GM21390 (cell line): Measurements from ENCODE around the gene SCTR.

Experiments
- ATAC-seq: cut with Tn5 transposase; IDR thresholded peaks from one replicate; pipeline ENCODE4 v1.9.1; 2021; ENCODE audit not compliant: unreplicated experiment

Gene SCTR

DNA sequence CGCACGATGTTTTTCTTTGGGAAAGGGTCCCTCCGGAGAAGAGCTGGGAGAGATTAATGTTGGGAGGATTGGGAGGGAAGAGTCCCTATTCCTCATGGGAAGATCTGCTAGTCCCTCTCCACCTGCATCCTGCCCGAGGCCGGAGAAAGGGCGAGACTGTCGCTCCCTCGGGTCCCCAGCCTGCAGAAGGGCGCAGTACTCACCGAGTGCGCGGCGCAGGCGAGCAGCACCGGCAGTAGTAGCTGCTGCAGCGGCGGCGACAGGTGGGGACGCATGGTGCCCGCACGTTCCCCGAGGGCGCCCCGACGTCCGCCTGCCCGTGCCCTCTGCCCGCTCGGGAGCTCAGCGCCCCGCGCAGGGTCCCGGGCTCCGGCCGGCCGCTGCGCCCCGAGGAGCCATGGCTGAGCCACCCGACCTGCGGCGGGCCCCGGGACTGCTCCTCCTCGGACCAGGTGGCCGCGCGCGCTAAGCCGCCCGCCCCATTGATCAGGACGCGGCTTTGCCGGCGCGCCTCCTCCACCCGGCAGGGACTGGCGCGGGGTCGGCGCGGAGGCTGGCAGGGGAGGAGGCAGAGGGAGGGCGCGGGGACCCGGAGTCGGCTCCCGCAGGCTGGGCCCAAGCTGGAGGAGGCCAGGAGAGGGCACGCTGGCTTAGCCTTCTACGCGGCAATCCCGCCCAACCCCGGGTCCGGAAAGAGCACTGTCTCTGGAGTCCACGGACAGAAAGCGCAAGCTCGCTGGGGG is at the start of gene SCTR:
Gene SCTR (minus strand): TSS at position 532 of the 743 bp plus-strand sequence. CDS start 257 bp downstream, at position 275.
- ATAC-seq: no peak

DNA sequence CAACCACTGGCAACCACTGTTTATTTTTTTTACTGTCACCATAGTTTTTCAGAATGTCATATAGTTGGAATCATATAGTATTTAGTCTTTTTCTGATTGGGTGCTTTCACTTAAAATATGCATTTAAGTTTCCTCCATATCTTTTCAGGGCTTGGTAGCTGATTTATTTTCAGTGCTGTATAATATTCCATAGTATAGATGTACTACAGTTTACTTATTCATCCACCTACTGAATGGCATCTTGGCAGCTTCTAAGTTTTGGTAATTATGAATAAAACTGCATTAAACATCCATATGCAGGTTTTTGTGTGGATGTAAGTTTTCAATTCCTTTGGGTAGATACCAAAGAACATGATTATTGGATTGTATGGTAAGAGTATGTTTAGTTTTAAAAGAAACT is 43.0 kb upstream of the SCTR start:
- ATAC-seq: no peak

DNA sequence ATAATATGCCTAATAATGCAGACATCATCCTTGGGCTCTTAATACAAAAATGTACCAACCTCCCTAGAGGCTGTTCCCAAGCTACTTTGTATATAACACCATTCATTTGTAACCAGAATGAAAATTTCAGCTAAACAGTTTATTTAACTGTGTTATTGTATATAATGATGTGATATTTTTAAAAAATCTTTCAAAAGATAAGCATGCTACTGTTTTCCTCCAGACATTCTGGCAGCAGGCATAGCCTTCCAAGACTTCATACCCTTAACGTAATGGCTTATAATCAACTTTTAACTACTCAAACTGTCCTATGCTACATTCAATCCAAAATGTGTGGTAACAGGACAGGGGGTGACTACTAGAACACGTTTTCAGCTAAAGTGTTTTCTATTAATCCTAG is 41.2 kb upstream of the SCTR start:
- no peak for ATAC-seq

DNA sequence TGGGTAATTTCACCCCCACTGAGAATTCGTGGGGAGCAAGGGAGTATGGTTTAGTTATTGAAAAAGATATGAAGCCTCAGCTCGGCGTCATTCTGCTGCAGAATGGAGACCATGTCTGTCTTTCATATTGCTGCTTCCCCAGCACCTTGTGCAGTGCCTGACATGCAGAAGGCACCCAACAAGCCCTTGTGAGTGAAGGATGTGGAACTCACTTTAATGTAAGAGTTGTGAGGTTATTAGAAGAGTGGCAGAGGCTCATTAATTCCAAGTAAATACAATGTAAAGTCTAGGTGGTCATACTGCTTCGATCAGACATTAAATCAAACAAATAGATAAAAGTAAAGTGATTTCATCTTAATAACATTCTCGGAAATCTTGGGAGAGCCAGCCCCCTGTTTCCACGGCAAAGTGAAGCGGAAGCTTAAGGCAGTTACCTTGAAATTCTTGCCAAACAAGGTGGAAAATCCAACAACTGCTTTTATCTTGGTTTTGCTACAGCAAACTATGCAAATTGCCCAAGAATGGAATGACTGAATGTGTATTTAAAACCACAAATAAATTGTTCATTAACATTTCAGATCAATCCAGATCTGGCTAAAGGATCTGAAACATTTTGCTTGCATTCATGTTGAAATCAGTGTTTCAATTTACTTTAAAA is 29.5 kb upstream of the SCTR start:
- ATAC-seq: no peak

DNA sequence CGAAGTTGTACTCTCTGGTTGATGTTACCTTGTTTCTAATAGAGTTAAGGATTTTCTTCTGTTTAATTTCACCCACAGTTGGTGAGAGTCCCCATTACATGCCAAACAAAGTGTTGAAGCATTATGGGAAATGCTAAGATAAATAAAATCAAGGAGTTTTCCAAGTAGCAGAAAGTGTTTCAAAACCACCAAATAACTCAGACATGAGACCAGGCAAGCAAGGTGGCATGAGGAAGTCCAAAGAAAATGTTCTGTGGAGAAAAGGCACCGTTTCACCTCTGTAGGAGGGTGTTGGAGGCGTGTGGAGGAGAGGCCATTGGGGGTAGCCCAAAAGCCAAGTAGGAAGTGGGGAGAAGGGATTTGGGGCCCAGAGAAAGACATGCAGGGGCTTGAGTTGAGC is 28.6 kb upstream of the SCTR start:
- no peak for ATAC-seq

DNA sequence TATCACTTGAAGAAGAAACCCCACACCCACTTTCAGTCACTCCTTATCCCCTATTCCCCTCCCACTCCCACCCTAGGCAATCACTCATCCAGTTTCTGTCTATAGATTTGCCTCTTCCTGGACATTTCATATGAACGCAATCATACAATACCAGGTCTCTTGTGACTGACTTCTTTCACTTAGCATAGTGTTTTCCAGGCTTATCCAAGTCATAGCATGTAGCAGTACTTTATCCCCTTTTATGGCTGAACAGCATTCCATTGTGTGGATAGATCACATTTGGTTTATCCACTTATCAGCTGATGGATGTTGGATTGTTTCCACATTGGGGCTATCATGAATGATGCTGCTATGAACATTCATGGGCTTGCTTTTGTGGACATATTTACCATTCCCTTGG is 26.6 kb upstream of the SCTR start:
- no peak for ATAC-seq

DNA sequence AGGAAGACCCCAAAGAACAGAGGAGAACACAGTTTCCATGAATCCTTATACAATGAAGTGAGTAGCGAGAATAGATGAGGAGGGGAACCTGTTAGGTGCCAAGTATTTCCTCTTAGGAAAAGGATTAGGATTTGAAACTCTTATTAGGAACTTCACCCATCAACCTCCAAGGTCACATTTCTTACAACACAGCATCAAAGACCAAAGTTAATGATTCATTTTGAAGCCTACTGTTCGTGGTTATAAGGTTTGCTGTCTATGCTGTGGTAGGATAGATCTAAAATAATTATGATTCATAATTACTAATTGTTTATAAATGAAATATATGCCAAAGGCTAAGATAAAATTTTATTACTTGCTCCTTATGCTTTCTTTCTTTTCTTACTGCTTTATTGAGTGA is 26.1 kb upstream of the SCTR start:
- ATAC-seq: no peak

DNA sequence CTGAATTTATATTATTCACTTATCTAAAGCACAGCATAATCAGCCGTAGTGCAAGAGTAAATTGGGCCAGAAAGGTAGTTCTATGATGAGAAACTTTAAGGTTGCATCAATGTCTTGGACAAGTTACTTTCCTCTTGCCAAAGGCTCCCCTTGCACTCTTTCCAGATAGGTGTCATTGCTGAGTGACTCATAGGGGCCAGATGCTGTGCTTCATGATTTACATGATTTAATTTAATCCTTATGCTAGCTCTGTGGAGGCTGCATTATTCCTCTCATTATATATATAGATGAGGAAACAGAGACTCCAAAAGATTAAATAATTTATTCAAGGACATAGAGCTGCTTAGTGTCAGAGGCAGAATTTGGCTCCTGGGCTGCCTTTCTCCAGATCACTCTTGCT is 25.0 kb upstream of the SCTR start:
- no peak for ATAC-seq

DNA sequence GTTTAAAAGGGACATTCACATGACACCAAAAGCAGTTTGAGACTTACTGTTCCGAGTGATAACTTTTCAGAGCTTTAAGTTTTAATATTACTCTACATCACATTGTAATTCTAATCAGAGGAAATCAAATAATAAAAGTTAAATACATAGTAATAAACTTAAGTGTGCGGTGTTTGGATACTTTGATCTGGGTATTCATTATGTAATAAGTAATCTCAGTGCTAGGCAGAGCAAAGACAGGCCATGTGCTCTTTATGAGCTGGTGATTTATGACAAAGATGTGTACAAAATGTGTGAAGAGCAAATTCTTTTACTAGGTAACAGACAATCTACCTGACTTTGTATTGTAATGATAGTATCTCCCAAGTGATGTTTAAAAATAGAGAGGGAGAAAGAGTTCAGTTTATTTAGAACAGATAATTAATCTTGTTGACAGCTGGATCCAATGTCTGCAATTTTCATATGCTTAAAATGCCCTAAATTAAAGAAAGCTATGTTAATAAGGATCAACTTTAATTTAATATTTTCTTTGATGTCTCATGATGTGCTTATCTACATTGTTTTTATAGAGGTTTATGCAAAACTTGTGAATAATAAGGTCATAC is 24.3 kb upstream of the SCTR start:
- no peak for ATAC-seq

DNA sequence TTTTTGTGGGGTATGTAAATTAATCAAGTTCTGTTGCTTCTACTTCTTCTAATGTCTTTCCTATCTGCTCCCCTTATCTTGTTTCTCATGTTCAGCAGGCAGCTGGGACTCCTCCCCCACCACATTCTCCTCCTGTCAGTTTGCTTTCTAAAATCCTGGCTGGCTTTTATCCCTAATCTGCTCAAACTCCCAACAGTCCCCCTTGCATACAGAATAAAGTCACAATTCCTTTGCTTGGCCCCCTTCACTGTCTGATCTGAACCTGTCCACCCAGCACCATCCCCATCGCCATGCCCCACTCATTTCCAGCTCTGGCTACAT is 22.1 kb upstream of the SCTR start:
- ATAC-seq: no peak

DNA sequence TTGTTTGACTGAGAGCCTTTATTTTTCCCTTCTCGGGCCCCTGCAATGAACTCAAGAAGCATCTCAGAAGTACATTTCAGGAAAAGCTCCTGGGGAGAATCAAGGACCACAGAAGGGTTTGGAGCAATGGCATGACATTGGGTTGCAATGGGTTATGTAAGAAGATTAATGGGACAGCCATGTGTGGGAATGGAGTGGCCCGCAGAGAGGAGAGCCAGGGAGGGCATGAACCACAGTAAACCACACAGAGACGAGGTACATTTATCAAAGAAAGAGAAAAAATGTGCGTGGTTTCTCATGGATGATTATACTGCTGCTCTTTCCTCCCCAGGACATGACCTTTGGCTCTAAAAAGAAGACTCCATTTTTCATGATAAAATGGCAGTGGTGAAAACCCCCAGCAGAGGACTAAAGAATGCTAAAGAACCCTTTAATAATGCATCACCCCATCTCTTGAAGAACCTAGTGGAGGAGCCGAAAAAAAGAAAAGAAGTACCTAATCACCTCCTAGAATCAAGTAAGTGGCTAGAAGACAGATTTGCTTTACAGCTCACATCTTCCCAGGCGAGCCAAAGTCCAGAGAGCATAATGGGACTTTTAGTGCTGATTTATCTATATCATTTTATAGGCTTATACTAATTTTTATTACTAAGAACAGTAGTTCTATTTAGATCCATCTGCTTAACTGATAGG is 21.6 kb upstream of the SCTR start:
- no peak for ATAC-seq

DNA sequence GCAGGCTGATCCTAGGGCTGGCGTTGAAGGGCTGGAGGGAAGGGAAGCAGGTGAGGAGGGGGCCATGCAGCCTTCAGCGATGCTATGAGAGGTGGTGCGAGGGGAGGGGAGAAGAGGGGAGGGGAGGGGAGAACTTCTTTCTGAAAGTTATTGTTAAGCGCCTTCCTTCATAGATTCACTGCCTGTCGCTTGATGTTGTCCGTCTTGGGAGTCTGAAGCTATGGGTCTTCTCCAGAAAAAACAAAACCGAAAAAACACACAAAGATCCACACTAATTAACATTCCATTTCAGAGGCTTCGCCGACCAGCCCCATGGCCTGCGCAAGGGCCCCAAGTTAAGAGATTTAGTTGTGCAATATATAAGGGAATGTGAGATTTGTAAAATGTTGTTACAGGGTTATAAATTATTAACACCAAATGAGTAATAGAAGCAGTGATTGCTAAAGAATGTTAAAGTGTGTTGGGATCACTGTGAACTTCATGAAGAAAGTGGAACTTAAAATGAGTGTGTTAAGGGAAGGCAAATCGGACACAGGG is 20.7 kb upstream of the SCTR start:
- ATAC-seq: no peak

DNA sequence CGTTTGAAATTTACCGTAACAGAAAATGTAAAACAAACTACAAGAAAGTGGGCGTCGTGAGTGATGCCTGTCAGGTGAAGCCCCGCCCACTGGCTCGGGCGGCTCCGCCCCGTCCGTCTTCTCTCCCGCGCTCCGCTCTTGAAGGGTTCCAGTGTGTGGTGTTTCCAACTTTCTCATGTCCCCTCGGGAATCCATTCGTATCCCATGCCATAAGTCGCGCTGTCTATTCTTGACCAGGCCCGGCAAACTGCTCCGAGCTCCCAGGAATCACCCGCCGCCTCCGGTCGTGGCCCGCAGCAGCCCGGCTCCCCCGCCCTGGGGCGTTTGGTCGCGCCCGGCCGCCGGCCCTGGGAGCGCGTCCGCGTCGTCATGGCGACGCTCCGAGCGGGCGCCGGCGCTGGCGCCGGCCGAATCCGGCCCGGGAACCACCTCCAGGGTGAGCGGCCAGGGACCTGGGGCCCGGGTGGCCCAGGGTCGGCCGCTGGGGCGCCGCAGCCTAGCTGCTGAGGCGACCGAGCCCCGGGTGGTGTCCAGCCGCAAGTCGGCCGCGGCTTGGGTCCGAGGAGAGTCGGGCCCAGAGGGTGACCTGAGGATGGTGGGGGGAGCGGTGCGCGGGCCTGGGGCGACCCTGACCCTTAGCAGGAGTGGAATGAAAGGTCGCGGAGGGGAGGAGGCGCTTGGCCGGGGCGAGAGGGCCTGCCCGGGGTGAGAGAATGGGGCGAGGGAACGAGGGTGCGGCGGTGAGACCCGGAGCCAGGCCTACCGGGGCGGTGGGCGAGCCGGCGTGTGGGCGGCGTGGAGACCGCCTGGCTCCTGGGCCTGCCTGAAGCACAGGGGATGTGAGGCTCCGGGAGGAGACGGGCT is 20.0 kb upstream of the SCTR start, which contains the start of gene CFAP221:
Gene CFAP221 (plus strand): TSS at position 375 of the 864 bp plus-strand sequence. CDS start 1,683 bp downstream, outside the sequence.
- peak; percentile 88 for ATAC-seq

DNA sequence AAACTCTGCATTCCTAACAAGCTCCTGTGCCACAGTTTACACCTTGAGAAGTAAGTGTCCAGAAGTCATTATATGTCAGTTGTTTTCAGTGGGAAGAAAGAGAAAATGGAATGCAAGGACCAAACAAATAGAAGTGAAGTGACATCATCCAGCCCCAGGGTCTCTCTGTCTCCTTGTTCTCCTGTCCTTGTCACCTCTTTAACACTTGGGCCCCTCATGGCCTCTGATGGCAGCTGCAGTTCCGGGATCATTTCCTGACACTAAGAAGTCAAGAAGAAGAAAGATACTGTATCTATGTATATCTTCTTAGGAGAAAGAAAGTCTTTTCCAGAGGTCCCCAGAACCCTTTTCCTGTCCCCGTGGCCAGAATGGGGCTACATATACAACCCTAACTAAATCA is 17.2 kb upstream of the SCTR start:
- no peak for ATAC-seq

DNA sequence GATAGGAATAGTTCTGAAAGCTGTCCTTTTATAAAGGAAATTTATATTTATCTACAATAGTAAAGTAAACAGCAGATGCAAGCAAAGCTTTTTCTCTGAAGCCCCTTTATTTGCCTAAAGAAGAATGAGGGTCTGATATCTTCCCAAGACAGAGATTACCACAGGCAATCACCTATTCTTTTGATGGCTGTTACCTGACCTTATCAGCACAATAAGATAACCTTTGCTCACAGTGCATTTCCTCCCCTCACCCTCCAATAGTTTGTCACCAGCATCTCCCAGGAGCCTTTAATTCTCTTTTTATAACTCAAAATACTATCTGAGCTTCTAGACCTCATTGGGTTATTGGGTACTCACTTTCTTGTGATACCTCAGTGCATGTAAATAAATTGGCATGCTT is 13.5 kb upstream of the SCTR start:
- ATAC-seq: no peak

DNA sequence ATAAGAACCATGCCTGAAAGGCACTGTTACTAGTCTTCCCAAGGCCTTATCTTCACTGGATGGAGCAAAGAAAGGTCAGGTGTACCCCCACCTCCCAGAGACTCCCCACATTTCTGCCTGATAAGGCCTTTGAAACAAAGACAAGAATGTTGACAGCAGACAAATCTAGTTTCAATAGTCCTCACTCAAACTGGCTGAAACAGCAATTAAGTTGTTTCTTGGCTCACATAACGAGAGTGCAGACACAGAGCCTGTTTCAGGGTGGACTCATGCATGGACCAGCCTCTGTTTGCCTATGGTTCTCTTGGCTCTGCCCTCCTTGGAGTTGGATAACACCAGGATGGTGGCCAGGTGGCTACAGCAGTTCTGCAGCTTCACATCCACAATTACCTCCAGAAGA is 12.4 kb upstream of the SCTR start:
- no peak for ATAC-seq

DNA sequence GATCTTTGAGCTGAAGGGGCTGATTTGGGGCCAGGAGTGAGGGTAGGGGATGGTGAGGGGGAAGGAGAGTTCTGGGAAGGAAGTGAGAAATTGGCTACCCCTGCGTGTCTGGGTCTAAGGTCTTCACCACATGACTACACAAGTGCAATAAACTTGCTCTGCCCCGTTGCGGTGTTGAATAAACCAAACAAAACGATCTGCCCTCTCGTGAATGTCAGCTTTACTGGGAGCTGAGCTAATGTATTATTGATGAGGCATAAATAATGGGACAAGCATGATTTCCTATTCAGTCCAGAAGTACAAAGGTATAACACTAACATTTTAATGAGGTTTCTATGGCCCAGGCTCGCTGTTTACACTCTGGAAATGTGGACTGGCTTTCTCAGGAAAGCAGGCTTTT is 11.9 kb upstream of the SCTR start:
- ATAC-seq: no peak

DNA sequence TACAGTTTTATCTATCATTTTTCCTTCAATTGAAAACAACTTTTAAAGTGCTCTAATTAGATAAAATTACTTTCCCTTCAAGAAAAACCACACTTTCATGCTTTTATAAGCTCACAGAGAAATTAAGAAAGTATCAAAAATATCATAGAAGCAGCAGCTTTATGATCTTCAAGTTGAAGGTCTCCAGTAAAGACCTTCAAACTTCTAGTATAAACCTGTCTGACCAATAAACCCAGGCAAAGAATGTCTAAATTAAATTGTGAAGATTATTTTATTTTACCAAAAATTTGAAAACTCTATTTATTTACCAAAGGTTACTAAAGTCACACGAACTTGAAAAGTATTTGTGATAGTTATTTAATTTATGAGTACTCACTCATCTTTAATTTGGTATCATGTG is 9.3 kb upstream of the SCTR start:
- ATAC-seq: no peak

DNA sequence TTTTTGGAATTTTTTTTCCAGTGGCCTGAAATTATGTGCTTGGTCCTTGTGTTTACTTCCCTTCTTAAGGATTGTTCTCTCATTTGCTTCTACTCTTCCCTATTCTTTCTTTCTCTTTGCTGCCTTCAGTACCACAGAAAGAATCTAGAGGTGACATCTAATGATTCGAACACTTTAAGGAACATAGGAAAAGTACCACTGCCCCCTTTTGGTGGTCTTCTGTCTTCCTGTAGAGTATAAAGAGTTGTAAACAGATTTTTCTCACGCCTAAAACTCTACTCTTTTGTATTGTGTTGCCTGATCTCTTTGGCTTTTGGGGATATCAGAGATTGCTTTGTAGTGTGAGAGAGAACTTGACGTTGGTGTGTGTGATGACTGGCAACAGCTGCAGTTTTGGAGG is 7.0 kb upstream of the SCTR start:
- ATAC-seq: no peak

DNA sequence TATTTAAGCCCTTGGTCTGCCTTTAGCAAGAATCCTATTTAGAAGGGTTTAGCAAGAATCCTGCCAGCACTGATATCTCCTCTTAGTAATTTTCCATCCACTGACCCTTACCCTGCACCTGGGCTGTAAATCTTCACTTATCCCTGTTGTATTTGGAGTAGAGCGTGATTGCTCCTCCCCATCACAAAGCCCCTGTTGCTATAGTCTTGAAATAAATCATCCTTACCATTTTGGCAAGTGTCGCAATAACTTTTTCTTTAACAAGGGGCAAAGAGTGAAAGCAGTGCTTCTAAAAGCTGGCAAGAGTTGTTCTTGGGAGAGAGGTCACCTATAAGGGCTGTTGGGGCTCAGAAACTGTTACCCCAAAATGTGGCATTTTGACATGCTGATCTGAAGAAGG is 3.7 kb upstream of the SCTR start:
- ATAC-seq: no peak

DNA sequence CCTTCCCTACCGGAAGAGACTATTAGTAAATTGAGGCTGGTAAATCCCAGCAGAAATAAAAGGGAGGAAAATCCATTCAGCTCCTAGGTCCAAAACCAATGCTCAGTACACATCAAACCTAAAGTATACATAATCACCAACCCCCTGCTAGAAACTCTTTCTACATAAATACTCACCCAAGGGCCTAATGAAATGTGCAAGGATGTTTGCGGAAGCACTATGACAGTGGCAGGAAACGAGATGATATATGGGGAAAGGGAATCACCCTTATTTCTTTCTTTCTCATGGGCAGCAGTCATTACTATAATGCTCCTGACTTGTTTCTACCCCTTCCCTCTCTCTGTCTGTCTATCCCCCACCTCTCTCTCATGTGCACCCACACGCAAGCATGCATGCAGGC is 1.3 kb upstream of the SCTR start:
- no peak for ATAC-seq
